Progenitor cell of endocrine pancreas (in vitro differentiated cells): ENCODE measurements around the gene PTPMT1. TPM values are rescaled to one million over a fixed set of nuclear protein-coding genes. Genes with fewer than 3 reads are reported as not detected.

Source experiments
- DNase-seq: peaks from one replicate; pipeline ENCODE4 v3.0.0; 2021; ENCODE audit warnings: low spot score; ENCODE audit not compliant: unreplicated experiment
- H3K27ac Mint-ChIP-seq: 2 replicates; pipeline ENCODE4 v1.8.0; 2021; ENCODE audit warnings: mild to moderate bottlenecking, moderate library complexity, mixed read lengths
- H3K27me3 Mint-ChIP-seq: 2 replicates; pipeline ENCODE4 v1.8.0; 2021; ENCODE audit warnings: mixed read lengths
- H3K36me3 Mint-ChIP-seq: 2 replicates; pipeline ENCODE4 v1.8.0; 2022; ENCODE audit warnings: mixed read lengths; ENCODE audit not compliant: insufficient read depth
- H3K4me1 Mint-ChIP-seq: 2 replicates; pipeline ENCODE4 v1.8.0; 2021; ENCODE audit warnings: low read depth, mixed read lengths
- H3K4me3 Mint-ChIP-seq: 2 replicates; pipeline ENCODE4 v1.8.0; 2021; ENCODE audit warnings: low read depth, mild to moderate bottlenecking, moderate library complexity, mixed read lengths
- H3K9me3 Mint-ChIP-seq: 2 replicates; pipeline ENCODE4 v1.8.0; 2021; ENCODE audit warnings: low read depth, mixed read lengths
- CTCF ChIP-seq: fragments of 200-600 bp; sonication (generic); IDR thresholded peaks from one replicate; pipeline ENCODE4 v1.5.0; 2021; ENCODE audit warnings: antibody characterized with exemption, mild to moderate bottlenecking; ENCODE audit not compliant: unreplicated experiment
- total RNA-seq: library from RNA; stranded (reverse); gene quantifications from 2 replicates; pipeline ENCODE4 v1.2.1, GENCODE V29; 2021

Gene PTPMT1
- total RNA-seq, 1 donor from 2014 or later, result 47.6 TPM

- Mint-ChIP-seq H3K4me1 (peaks cover 11% of the 10 kb centered on the region), H3K27ac (peak overlapping the region; percentile 54), H3K27me3 (no peaks in the 10 kb centered on the region), H3K4me3 (no peak overlapping the region), H3K9me3 (no peaks in the 10 kb centered on the region), H3K36me3 (peaks cover 4% of the 10 kb centered on the region)
- DNase-seq, result no peak
- TF ChIP-seq CTCF, result no peak
Measured at GRCh38 chr11:47531666-47532065, 33.7 kb upstream of the PTPMT1 start.

DNA sequence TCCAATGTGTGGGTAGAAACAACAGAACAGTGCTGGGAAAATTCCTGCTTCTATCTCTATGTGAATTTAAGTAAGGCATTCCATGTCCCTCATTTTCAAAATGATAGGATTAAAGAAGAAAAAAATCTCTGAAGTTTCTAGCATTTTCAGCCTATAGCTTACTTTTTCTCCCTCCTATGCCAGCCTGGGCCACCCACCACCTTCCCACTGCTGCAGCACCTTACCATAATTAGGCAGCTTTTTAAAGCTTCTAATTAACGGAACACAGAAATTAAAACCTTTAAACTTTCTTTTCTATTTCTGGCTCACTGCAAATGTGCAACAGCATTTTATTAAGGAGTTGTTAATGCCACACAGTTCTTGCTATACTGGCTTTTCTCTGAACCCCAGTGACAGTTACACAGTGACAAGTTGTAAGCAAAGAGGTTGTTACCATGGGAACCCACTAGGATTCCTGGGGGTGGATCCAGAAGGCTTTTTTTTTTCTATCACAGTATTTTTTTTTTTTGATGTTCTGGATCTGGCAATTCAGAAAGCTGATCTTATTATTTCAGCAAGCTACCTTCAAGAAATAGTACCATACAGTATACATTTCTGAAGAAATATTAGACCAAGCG lies 32.7 kb upstream of the PTPMT1 start:
- H3K27ac Mint-ChIP-seq, result peak overlapping the region; percentile 79
- H3K9me3 Mint-ChIP-seq, result no peaks in the 10 kb centered on the region
- DNase-seq, result no peak
- peaks cover 11% of the 10 kb centered on the region for H3K4me1 Mint-ChIP-seq
- no peak for TF ChIP-seq CTCF
- H3K4me3 Mint-ChIP-seq, result no peak overlapping the region
- H3K36me3 Mint-ChIP-seq, result peaks cover 4% of the 10 kb centered on the region
- H3K27me3 Mint-ChIP-seq, result no peaks in the 10 kb centered on the region

- H3K27ac Mint-ChIP-seq, result no peak overlapping the region
- DNase-seq, result no peak
- no peak for TF ChIP-seq CTCF
Measured at GRCh38 chr11:47533690-47534151, 31.7 kb upstream of the PTPMT1 start.

DNA sequence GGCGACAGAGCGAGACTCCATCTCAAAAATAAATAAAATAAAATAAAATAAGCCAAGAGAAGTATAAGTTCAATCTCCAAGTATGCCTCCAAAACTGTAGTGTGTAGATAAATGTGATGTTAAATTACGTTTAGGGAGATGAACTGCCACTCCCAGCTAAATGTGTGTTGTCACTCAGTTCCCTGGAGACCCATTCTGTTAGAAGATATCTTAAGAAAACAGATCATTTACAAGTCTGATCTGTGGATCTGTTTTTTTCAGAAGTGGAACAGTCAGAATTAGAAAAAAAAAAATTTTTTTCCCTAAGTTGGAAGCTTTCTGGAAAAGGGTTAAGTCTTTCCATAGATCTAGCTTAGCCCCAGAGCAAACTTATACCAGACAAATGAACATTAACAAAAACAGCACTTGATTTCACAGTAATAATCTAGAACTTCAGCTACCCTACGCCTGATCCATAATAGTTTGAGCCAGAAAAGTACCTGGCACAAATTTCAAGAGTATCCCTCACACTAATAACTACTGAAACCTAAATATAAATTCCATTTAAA lies 30.6 kb upstream of the PTPMT1 start:
- no peak for TF ChIP-seq CTCF
- DNase-seq, result no peak
- H3K36me3 Mint-ChIP-seq, result peaks cover 4% of the 10 kb centered on the region
- H3K27me3 Mint-ChIP-seq, result no peaks in the 10 kb centered on the region
- peak overlapping the region; percentile 49 for H3K27ac Mint-ChIP-seq
- H3K9me3 Mint-ChIP-seq, result no peaks in the 10 kb centered on the region
- H3K4me3 Mint-ChIP-seq, result no peak overlapping the region
- H3K4me1 Mint-ChIP-seq, result peaks cover 12% of the 10 kb centered on the region

More at GRCh38 chr11:47533690-47534151, 31.7 kb upstream of the PTPMT1 start:
- Mint-ChIP-seq H3K4me1 (peaks cover 11% of the 10 kb centered on the region), H3K9me3 (no peaks in the 10 kb centered on the region), H3K27me3 (no peaks in the 10 kb centered on the region), H3K36me3 (peaks cover 4% of the 10 kb centered on the region), H3K4me3 (no peak overlapping the region)

- H3K36me3 Mint-ChIP-seq, result peaks cover 5% of the 10 kb centered on the region
- H3K9me3 Mint-ChIP-seq, result no peaks in the 10 kb centered on the region
- H3K4me3 Mint-ChIP-seq, result no peak overlapping the region
- TF ChIP-seq CTCF, result no peak
- peaks cover 20% of the 10 kb centered on the region for H3K4me1 Mint-ChIP-seq
- H3K27me3 Mint-ChIP-seq, result no peaks in the 10 kb centered on the region
- no peak overlapping the region for H3K27ac Mint-ChIP-seq
- DNase-seq, result no peak
Measured at GRCh38 chr11:47536915-47537314, 28.5 kb upstream of the PTPMT1 start.
